DLD1 (cell line): ENCODE measurements around the gene RTN4R.

ENCODE experiments used
- in situ Hi-C: cut with HindIII; loops from 2 replicates; pipeline ENCODE4 v1.10.0; 2017; ENCODE audit warnings: low sequenced_read_pairs

RTN4R gene

DNA sequence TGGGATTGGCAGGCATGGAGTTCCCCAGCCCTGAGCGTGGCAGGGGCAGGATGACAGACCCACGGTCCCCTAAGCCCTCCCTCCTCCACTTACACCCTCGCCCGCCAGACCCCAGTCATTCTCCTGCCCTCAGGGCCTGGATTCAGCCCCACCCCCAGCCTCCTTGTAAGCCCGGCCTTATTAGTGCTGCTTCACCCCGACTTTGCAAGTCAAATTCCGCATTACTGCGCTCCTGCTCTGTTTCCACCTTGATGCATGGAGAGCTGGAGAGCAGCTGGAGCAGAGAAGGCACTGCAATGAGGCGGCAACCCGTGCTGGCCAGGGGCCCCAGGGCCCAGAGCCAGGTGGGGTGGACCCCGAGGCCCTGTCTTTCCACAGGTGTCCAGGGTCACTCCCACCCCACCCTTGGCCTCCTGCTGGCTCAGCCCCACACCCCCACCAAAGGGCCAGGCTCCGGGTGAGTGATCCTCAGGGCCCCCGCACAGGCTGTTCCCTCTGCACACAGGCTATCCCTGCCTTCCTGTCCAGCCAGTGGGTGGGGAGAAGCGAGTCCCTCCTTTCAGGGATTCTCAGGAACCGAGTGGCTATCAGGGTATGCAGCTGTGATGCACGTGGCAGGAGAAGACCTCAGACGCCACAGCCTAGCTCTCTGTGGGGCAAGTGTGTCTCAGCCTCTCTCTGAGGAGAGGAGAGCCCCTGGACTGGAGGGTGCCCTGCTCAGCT is 36.4 kb downstream of the RTN4R start:
- in situ Hi-C loops: no loop called here

GRCh38 chr22:20230777-20231420 is 37.2 kb downstream of the RTN4R start:
- in situ Hi-C loops: no loop called here

DNA sequence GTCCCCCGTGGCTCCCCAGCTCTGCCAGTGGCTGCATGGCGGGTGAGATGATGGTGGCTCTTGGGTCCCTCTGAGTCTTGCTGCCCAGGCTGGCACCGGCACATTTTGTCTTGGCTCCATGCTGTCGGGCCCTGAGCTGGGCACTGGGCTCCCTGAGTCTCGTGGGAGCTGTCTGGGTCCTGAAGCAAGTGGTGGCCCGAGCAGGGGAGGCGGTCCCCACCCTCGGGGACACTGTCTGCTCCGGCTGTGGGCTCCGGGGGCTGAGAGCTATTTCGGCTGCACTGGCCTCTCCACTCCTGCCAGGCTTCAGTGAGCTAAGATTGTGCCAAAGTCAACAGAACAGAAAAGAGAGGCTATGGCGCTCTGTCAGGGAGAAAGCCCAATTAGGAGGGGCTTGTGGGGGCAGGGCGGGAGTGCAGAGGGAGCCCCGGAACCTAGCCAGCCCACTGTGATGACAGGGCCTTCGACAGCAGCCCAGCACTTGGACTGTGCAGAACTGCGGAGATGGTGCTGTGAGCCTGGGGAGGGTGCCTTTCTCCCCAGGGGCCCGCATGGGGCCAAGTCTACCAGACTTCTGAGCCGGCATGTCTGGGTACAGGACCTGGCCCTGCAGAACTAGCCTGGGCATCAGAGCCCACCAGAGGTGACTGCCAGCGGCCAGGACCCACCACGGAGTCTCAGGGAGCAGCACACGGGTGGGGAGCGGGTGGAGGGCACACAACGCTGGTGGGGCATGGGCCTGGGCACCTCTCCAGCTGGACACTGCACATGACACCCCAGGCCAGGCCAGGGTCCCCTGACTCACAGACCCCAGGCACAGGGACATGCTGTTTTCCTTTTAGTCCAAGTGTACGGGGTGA is 38.0 kb downstream of the RTN4R start:
- in situ Hi-C loops: no loop called here

- in situ Hi-C loops: no loop called here
Observed at GRCh38 chr22:20228939-20229272, 39.2 kb downstream of the RTN4R start.

DNA sequence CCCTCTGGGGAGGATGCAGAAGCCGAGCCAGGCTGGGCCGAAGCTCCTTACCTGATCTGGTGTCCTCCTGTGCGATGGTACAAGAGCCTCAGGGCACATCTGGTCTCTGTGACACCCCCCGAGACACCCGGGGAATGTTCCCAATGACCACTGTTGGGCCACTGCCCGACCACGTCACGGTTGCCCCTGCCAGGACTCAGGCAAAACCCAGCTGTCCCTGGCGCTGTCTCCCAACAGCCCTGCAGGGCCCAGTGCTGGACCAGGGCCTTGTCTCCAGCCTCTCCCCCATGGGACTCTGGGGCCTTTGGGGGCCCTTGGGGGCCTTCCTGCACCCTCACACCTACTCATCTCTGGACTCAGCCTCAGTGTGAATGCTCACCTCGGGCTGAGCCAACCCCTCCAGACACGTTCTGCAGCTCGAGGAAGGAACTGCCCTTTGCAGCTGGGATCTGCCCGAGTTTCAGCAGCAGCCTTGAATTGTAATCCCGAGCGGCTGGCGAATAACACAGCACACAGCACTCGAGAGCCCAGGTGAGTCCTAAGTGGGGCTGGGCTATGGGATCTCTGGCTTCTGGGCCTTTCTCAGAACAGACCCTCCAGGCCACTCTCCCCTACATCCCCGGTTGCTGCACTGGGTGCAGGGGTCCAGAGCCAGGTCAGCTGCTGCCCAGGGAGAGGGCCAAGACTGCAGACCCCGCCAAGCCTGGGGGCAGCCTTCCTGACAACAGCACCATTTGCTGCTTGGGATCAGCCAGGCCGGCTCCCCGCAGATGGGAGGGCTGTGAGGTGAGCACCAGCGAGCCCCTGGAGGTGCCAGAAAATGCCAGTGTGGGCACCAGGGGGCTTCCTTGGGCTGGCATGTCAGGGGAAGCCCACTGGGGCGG is 39.8 kb downstream of the RTN4R start:
- in situ Hi-C loops: no loop called here

- in situ Hi-C loops: no loop called here
Observed at GRCh38 chr22:20227363-20227762, 40.8 kb downstream of the RTN4R start.

GRCh38 chr22:20226760-20227350 is 41.3 kb downstream of the RTN4R start:
- in situ Hi-C loops: no loop called here

DNA sequence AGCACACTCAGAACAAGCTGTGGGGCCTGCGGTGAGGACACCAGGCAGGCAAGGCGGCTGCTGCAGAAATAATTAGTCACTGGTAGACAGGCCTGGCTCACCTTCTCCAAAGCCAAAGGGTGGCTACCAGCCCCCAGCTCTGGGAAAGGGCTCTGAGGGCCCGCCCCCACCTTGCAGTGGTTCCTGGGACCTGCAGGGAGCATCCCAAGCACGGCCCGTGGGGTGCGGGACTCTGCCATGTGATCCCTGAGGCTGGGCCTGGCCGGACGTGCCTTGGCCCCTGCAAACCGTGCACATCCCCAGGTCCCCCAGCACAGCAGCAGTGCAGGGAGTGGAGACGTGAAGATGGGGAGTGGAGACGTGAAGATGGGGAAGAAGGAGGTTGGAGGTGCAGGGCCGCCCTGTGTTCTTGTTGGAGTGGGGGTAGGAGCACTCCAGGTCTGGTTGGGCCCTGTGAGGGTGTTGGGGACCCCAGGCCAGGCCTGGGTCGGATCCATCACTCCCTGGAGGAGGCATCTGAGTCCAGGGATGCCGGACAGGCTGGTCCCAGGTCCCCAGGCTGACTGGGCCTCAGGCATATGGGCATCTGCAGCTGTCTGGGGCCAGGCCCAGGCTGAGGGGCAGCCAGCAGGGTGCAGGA is 41.9 kb downstream of the RTN4R start:
- in situ Hi-C loops: no loop called here

DNA sequence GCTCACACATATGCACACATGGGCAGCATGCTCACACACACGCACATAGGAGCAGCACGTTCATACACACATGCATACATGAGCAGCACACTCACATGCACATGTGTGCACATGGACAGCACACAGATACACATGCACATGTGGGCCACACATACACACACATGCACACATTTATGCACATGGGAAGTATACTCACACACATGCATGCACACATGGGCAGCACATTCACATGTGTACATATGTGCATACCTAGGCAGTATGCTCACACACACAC is 42.5 kb downstream of the RTN4R start:
- in situ Hi-C loops: no loop called here

DNA sequence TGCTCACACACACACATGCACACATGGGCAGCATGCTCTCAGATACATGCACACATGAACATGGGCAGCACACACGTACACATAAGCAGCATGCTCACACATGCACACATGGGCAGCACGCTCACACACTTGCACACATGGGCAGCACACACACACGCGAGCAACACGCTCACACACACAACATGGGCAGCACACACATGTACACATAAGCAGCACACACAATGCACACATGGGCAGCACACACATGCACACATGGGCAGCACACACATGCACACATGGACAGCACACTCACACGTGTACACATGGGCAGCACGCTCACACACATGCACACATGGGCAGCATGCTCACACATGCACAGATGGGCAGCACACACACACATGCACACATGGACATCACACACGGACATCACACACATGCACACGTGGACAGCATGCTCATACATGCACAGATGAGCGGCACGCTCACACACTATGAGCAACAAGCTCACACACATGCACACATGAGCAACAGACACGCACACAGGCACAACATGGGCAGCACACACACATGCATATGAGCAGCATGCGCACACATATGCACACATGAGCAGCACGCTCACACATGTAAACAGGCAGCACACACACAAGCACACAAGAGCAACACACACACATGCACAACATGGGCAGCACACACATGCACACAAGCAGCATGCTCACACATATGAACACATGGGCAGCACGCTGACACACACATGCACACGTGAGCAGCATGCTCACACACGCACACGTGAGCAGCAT is 43.0 kb downstream of the RTN4R start:
- in situ Hi-C loops: no loop called here

DNA sequence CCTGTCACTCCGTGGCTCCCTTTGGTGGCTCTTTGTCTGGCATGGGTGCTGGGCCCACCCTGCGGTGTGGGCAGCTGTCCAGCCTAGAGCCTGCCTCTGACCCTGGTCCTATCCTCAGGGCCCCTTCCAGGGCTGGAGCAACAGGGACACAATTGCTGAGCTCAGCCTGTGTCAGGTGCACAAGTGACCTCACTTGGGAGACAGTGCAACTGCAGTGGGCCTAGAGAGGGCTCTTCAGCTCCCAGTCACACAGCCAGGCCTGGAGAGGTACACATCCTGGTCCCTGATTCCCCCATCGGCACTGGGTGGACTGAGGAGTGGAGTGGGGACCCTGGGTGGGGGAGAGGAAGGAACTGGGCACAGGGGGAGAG is 43.9 kb downstream of the RTN4R start:
- in situ Hi-C loops: no loop called here

DNA sequence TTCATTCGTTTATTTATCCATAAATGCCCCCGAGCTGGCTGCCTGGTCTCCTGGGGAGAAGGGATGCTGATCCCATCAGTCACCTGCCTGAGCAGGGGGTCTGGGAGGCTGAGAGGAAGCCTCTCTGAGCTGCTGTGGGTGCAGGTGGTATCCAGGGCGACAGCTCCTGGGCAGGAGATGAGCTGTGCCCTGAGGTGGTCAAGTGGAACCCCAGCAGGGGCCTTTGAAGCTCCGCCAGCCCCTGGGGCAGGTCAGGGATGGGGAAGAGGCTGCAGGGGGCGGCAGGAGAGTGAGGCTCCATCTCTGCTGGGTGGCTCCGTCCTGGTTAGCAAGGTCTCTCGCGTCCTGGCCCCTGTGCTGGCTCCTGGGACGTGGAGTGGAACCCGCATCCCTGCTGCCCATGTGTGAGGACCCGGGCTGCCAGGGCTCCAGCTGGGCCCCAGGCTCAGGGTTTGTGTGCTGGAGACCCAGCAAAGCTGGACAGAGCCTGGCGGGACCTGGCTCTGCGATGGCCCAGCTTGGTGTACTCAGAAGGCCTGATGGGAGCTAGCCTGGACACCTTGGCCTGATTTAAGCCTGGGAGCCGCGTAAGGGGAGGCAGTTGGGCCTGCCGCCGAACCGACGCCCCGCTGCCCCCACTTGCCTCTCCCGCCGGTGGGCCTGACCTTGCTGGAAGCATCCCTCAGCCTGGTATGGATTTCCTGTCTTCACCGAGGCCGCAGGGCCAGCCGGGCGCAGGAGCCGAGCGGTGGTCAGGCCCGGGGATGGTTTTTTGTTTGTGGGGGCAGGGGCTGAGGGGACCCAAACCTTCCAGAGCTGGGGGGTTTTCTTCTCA is 44.5 kb downstream of the RTN4R start:
- in situ Hi-C loops: no loop called here

GRCh38 chr22:20222764-20223420 is 45.2 kb downstream of the RTN4R start:
- in situ Hi-C loops: no loop called here

DNA sequence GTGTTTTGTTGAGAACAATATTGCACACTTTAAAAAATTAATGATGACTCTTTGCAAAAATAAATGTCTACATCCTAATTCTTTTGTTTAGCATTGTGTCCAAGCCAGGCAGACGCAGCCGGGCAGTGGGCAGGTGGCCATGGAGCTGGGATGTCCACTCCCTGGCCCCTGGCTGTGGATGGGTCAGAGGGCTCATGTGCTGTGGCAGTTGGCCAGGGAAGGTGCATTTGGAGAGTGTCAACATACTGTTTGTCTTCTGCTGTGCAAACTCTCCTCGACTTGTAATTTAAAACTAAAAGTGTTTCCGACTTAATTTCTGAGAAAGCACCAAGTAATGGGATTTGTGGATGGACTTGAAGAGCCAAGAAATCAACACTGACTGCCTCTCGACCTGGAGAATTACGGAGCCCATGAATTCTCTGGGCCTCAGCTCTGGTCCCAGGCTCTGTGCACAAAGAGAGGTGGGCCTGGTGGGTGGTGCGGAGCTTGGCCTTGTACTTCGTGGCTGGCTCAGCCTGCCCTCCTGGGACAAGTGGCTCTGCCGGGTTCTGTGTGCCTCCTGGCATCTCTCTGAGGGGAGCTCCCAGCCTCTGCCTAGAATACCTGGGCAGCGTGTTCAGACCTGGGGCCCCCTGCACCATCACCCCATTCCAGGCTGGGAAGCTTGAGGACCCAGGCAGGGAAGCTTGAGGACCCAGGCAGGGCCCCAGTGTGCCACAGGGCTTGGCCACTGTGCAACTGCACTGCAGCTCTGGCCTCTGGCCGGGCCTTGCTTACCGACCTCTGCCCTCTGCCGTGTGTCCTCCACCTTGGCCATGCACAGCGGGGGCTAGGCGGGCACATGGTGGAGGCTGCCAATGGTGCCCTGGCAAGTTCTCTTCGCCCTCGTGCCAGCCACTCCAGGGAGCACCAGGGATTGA is 46.4 kb downstream of the RTN4R start:
- in situ Hi-C loops: no loop called here

GRCh38 chr22:20220629-20221026 is 47.5 kb downstream of the RTN4R start:
- in situ Hi-C loops: no loop called here

DNA sequence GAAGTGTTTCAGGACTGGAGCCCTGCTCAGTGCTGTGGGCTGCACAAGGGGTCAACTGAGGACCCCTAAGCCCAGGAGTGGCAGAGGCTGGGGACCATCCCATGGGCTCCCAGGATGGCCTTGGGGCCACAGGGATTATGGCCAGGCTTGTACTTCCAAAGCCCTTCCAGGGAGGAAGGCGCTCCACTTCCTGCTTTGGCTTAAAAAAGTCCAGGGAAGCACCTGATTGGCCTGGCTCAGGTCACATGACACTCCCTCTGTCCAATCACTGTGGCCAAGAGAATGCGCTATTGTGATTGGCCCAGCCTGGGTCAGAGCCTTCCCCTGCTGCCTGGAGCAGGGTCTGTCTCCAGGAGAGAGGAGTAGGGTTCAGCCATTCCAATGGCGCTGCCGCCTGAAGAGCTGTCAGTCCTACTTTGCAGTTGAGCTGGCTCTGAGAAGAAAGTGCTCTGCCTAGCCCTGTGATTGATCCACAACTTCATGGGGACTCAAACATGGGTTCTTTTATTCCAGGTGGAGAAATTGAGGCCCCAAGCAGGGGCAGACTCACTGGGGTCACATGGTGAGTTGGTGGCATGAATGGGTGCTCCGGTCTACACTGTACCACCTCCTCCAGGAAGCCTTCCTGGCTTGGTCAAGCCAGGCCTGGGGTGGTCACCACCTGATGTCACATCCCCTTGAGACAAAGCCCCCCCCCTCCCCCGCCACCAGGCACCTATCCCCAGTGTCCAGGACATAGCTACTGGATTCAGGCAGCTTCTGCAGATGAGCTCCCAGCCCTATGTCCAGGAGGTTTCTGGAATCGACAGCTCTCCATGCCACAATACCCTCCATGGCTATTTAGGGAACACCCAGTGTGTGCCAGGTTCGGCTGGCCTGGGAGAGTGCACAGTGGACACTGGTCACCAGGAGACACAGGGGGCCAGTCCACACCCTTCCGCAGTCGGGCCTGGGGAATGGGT is 48.2 kb downstream of the RTN4R start:
- in situ Hi-C loops: no loop called here
